HCT116 (cell line): ENCODE measurements around the gene PROB1.

Source experiments
- ATF3 ChIP-seq: IDR thresholded peaks from 2 replicates; pipeline ENCODE4 v1.6.1; 2012
- CTCF ChIP-seq, 3 experiments: fragments of 200-600 bp in 1 of 3; sonication (generic) in 1 of 3; IDR thresholded peaks in 2 of 3; conservative IDR thresholded peaks in 1 of 3; 2 replicates each; pipeline ENCODE4 v1.5.1; 2012 to 2017; ENCODE audit warnings: low read depth in 2 of 3, low read length in 2 of 3, antibody characterized with exemption in 1 of 3, borderline replicate concordance in 1 of 3, control low read depth in 1 of 3, mild to moderate bottlenecking in 1 of 3, mixed read lengths in 1 of 3, mixed run types in 1 of 3, moderate library complexity in 1 of 3; ENCODE audit not compliant: insufficient read depth in 1 of 3
- EGR1 ChIP-seq: IDR thresholded peaks from 2 replicates; pipeline ENCODE4 v1.6.1; 2012; ENCODE audit warnings: low read depth
- EZH2 ChIP-seq: fragments of 200-600 bp; sonication (generic); IDR thresholded peaks from 2 replicates; pipeline ENCODE4 v1.6.1; 2017; ENCODE audit warnings: antibody characterized with exemption, mixed run types
- EZH2phosphoT487 ChIP-seq: fragments of 200-600 bp; IDR thresholded peaks from 2 replicates; pipeline ENCODE4 v1.6.1; 2018; ENCODE audit warnings: antibody characterized with exemption, borderline replicate concordance
- FOSL1 ChIP-seq: IDR thresholded peaks from 2 replicates; pipeline ENCODE4 v1.6.1; 2012; ENCODE audit warnings: low read depth
- MAX ChIP-seq: IDR thresholded peaks from 2 replicates; pipeline ENCODE4 v1.6.1; 2012
- POLR2A ChIP-seq: IDR thresholded peaks from 2 replicates; pipeline ENCODE4 v1.7.0; 2011; ENCODE audit warnings: borderline replicate concordance; ENCODE audit not compliant: insufficient read depth, insufficient read length; ENCODE audit errors: extremely low read depth
- POLR2AphosphoS5 ChIP-seq: IDR thresholded peaks from 2 replicates; pipeline ENCODE4 v1.6.1; 2011; ENCODE audit warnings: mild to moderate bottlenecking, low read depth, low read length, moderate library complexity
- RAD21 ChIP-seq: IDR thresholded peaks from 2 replicates; pipeline ENCODE4 v1.6.1; 2012; ENCODE audit warnings: low read depth, mild to moderate bottlenecking
- SIN3A ChIP-seq: IDR thresholded peaks from 2 replicates; pipeline ENCODE4 v1.6.1; 2012; ENCODE audit warnings: low read depth
- ZBTB33 ChIP-seq: IDR thresholded peaks from 2 replicates; pipeline ENCODE4 v1.6.1; 2011; ENCODE audit warnings: mild to moderate bottlenecking, low read length, moderate library complexity; ENCODE audit not compliant: insufficient replicate concordance; ENCODE audit errors: extremely low read depth
- ZNF274 ChIP-seq: fragments of 200-500 bp; sonication (Bioruptor generic); IDR thresholded peaks from 2 replicates; pipeline ENCODE4 v1.6.1; 2014; ENCODE audit warnings: mild to moderate bottlenecking, low read depth, low read length, inconsistent platforms

GRCh38 chr5:139402561-139403158 is 7.8 kb upstream of the PROB1 start:
- peak; percentile 38 to 82 (median 81); a peak in 5 of 6 replicates for TF ChIP-seq CTCF (IDR thresholded peaks at IDR 0.05 in 2 of 3, conservative IDR thresholded peaks at IDR 0.05 in 1 of 3; ENCODE audit: borderline replicate concordance in 1 of 3, insufficient read depth in 1 of 3, low read depth in 2 of 3, low read length in 2 of 3)
- TF ChIP-seq ATF3, result no peak
- peak; percentile 53 for TF ChIP-seq RAD21
- no peak for TF ChIP-seq EZH2phosphoT487
- no peak for TF ChIP-seq SIN3A
- TF ChIP-seq POLR2AphosphoS5, result no peak
- TF ChIP-seq EGR1, result no peak
- no peak for TF ChIP-seq EZH2
- TF ChIP-seq MAX, result no peak
- no peak for TF ChIP-seq ZNF274
- TF ChIP-seq FOSL1, result no peak
- TF ChIP-seq ZBTB33, result no peak
- TF ChIP-seq POLR2A, result no peak
